ENCODE results near the gene STARD7. TPM values are rescaled to one million over a fixed set of nuclear protein-coding genes. Genes with fewer than 3 reads are reported as not detected.

The STARD7 gene
- total and polyA plus RNA-seq, 4 donors = 42.9 to 120 (median 59.7) TPM

GRCh38 chr2:96152304-96153161 lies 56.1 kb downstream of the STARD7 start:
- TF ChIP-seq FOXA1 (IDR thresholded peaks at IDR 0.05) = no peak
- no peak for TF ChIP-seq NR2F2 (IDR thresholded peaks at IDR 0.05)
- TF ChIP-seq RXRA (IDR thresholded peaks at IDR 0.05) = no peak
- no peak for TF ChIP-seq HNF4A (conservative IDR thresholded peaks at IDR 0.05)
- DNase-seq (ENCODE audit: low spot score) = no peak
- Histone ChIP-seq H3K4me3 (ENCODE audit: low read depth in 1 of 3, low read length in 3 of 3) (no peak overlapping the region), H3K4me1 (ENCODE audit: control insufficient read depth in 4 of 4, insufficient read depth in 4 of 4, low read length in 3 of 4) (no peaks in the 10 kb centered on the region), H3K27ac (ENCODE audit: low read depth in 1 of 2, low read length in 2 of 2) (no peak overlapping the region), H3K9ac (ENCODE audit: low read depth in 1 of 2, low read length in 2 of 2) (no peak overlapping the region), H3K9me3 (ENCODE audit: control insufficient read depth in 4 of 4, low read length in 3 of 4) (no peaks in the 10 kb centered on the region), H3K36me3 (ENCODE audit: control insufficient read depth in 4 of 4, insufficient read depth in 3 of 4, low read depth in 1 of 4, low read length in 3 of 4) (no peaks in the 10 kb centered on the region), H3K27me3 (ENCODE audit: control insufficient read depth in 4 of 4, insufficient read depth in 4 of 4, low read length in 3 of 4) (no peaks in the 10 kb centered on the region)
- 88% methylated on average over 13 of the region's 13 CpGs for whole genome bisulfite sequencing

DNA sequence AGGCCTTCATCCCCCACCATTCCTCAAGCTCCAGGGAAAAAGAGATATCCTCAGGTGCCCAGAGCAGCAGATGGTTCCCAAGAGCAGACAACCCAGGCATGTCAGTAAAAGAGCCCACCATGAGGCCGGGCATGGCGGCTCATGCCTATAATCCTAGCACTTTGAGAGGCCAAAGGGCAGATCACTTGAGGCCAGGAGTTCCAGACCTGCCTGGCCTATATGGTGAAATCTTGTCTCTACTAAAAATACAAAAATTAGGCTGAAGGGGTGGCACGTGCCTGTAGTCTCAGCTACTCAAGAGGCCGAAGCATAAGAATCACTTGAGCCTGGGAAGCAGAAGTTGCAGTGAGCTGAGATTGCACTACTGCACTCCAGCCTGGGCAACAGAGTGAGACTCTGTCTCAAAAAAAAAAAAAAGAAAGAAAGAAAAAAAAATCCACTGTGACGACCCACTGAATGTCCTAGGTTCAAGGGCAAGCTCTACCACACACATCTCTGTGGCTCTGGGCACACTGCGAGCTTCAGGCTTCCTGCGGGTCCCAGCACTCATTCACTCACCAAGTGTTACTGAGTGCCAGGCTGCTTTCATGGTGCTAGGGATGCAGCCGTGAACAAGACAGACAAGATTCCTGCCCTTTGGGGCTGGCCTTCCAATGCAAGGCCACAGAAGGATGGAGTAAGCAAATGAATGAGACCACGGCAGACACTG lies 56.9 kb downstream of the STARD7 start:
- WGBS = 93% methylated on average over 9 of the region's 9 CpGs
- TF ChIP-seq RXRA (IDR thresholded peaks at IDR 0.05) = no peak
- TF ChIP-seq MAX (IDR thresholded peaks at IDR 0.05) = no peak
- no peak for TF ChIP-seq CTCF (IDR thresholded peaks at IDR 0.05; ENCODE audit: low read depth, low read length, missing input control)
- no peak for TF ChIP-seq HNF4A (conservative IDR thresholded peaks at IDR 0.05)
- no peak for TF ChIP-seq GABPA (IDR thresholded peaks at IDR 0.05 in 1 of 2, conservative IDR thresholded peaks at IDR 0.05 in 1 of 2)
- TF ChIP-seq ATF3 (IDR thresholded peaks at IDR 0.05) = no peak
- no peak for TF ChIP-seq RAD21 (IDR thresholded peaks at IDR 0.05)
- TF ChIP-seq REST (IDR thresholded peaks at IDR 0.05) = no peak
- TF ChIP-seq HNF4G (IDR thresholded peaks at IDR 0.05) = no peak
- TF ChIP-seq NR2F2 (IDR thresholded peaks at IDR 0.05) = no peak
- TF ChIP-seq TAF1 (conservative IDR thresholded peaks at IDR 0.05) = no peak
- no peak for TF ChIP-seq YY1 (IDR thresholded peaks at IDR 0.05)
- TF ChIP-seq JUND (IDR thresholded peaks at IDR 0.05) = no peak
- no peak for TF ChIP-seq FOXA1 (IDR thresholded peaks at IDR 0.05)
- TF ChIP-seq ZBTB33 (IDR thresholded peaks at IDR 0.05) = no peak
- no peak for TF ChIP-seq FOXA2 (IDR thresholded peaks at IDR 0.05)
- TF ChIP-seq SP1 (IDR thresholded peaks at IDR 0.05) = no peak
- no peak for TF ChIP-seq EGR1 (IDR thresholded peaks at IDR 0.05; ENCODE audit: low read depth in 2 of 2)

More for the DNA sequence above, 56.9 kb downstream of the STARD7 start:
- no peaks in the 10 kb centered on the region for H3K9me3 ChIP-seq (ENCODE audit: control insufficient read depth in 4 of 4, low read length in 3 of 4)
- no peak overlapping the region for H3K4me3 ChIP-seq (ENCODE audit: low read depth in 1 of 3, low read length in 3 of 3)
- no peak overlapping the region for H3K27ac ChIP-seq (ENCODE audit: low read depth in 1 of 2, low read length in 2 of 2)
- no peak for DNase-seq (ENCODE audit: low spot score)
- no peaks in the 10 kb centered on the region for H3K27me3 ChIP-seq (ENCODE audit: control insufficient read depth in 4 of 4, insufficient read depth in 4 of 4, low read length in 3 of 4)
- no peak overlapping the region for H3K9ac ChIP-seq (ENCODE audit: low read depth in 1 of 2, low read length in 2 of 2)
- H3K36me3 ChIP-seq (ENCODE audit: control insufficient read depth in 4 of 4, insufficient read depth in 3 of 4, low read depth in 1 of 4, low read length in 3 of 4) = no peaks in the 10 kb centered on the region
- H3K4me1 ChIP-seq (ENCODE audit: control insufficient read depth in 4 of 4, insufficient read depth in 4 of 4, low read length in 3 of 4) = no peaks in the 10 kb centered on the region

All from liver (tissue), 9 donors.